CD4-positive, alpha-beta memory T cell (primary cell): ENCODE measurements around the gene SLC46A3. TPM values are rescaled to one million over a fixed set of nuclear protein-coding genes. Genes with fewer than 3 reads are reported as not detected.
"Not testable (repeated sequence)": the region's sequence is repeated elsewhere in the genome, so short reads cannot be mapped to it uniquely, and the experiment has no call there.

Experiments used
- CTCF ChIA-PET: fragments of 350-600 bp; sonication (Branson Sonifier 250); formaldehyde crosslinking; loops from one replicate; lab custom pipeline; 2021; ENCODE audit warnings: inconsistent platforms; ENCODE audit not compliant: partially characterized antibody; lab: Charles Lee
- POLR2A ChIA-PET: fragments of 350-600 bp; sonication (Branson Sonifier 250); formaldehyde crosslinking; loops from one replicate; lab custom pipeline; 2021; ENCODE audit not compliant: partially characterized antibody; lab: Charles Lee
- DNase-seq, 5 donors: peaks; one replicate each; pipeline versions ENCODE4 v3.0.0 to v3.0.0-alpha.2; 2020 to 2022; ENCODE audit warnings: mixed read lengths in 1 of 5
- H3K27ac ChIP-seq: one replicate; pipeline ENCODE4 v1.7.0; 2013; ENCODE audit warnings: low read depth, low read length
- H3K27me3 ChIP-seq: 2 replicates; pipeline ENCODE4 v1.7.0; 2013; ENCODE audit warnings: mild to moderate bottlenecking, low read length, moderate library complexity; ENCODE audit not compliant: insufficient read depth
- H3K36me3 ChIP-seq: 2 replicates; pipeline ENCODE4 v1.7.0; 2013; ENCODE audit warnings: mild to moderate bottlenecking, low read length, moderate library complexity; ENCODE audit not compliant: insufficient read depth
- H3K4me1 ChIP-seq: 2 replicates; pipeline ENCODE4 v1.7.0; 2013; ENCODE audit warnings: mild to moderate bottlenecking, low read length, moderate library complexity; ENCODE audit not compliant: insufficient read depth
- H3K4me3 ChIP-seq, 2 donors: one replicate each; pipeline ENCODE4 v1.7.0; 2013; ENCODE audit warnings: low read length in 2 of 2, mild to moderate bottlenecking in 1 of 2
- H3K9me3 ChIP-seq, 2 donors: one replicate each; pipeline ENCODE4 v1.7.0; 2013; ENCODE audit warnings: low read length in 2 of 2, control low read depth in 1 of 2; ENCODE audit not compliant: control insufficient read depth in 1 of 2
- H3K27ac Mint-ChIP-seq, 7 donors: one replicate each; pipeline ENCODE4 v1.8.0; 2020 to 2021; ENCODE audit warnings: mixed read lengths in 7 of 7, mild to moderate bottlenecking in 6 of 7, inconsistent platforms in 3 of 7, moderate library complexity in 3 of 7
- H3K27me3 Mint-ChIP-seq, 2 donors: one replicate each; pipeline ENCODE4 v1.8.0; 2020 to 2021; ENCODE audit warnings: mixed read lengths in 2 of 2
- H3K36me3 Mint-ChIP-seq, 2 donors: one replicate each; pipeline ENCODE4 v1.8.0; 2020 to 2021; ENCODE audit warnings: mixed read lengths in 2 of 2, inconsistent platforms in 1 of 2, mild to moderate bottlenecking in 1 of 2
- H3K4me1 Mint-ChIP-seq, 4 donors: one replicate each; pipeline ENCODE4 v1.8.0; 2020 to 2021; ENCODE audit warnings: mixed read lengths in 4 of 4, mild to moderate bottlenecking in 1 of 4
- H3K4me3 Mint-ChIP-seq, 8 donors: one replicate each; pipeline ENCODE4 v1.8.0; 2020 to 2021; ENCODE audit warnings: mixed read lengths in 8 of 8, mild to moderate bottlenecking in 7 of 8, moderate library complexity in 6 of 8, inconsistent platforms in 3 of 8
- H3K9me3 Mint-ChIP-seq, 8 donors: one replicate each; pipeline ENCODE4 v1.8.0; 2020 to 2021; ENCODE audit warnings: mixed read lengths in 8 of 8, mild to moderate bottlenecking in 5 of 8, inconsistent platforms in 3 of 8, moderate library complexity in 1 of 8
- intact Hi-C: fragments of 100-400 bp; cut with micrococcal nuclease; formaldehyde crosslinking; loops from one replicate; pipeline ENCODE4 v1.15.1; 2023
- polyA plus RNA-seq, 2 donors: library from polyadenylated mRNA; unstranded; fragments of 300-500 nt; fragmentation: Illumina TruSeq; gene quantifications; one replicate each; pipeline ENCODE4 v1.2.3, GENCODE V29; 2021
- total RNA-seq, 2 experiments: library from RNA; stranded (reverse); gene quantifications; one replicate each; pipeline ENCODE4 v1.2.3, GENCODE V29; 2021

Gene SLC46A3
- total and polyA plus RNA-seq, 4 experiments from 2014 or later = 18.7 to 42.1 (median 22.4) TPM

GRCh38 chr13:28705461-28706083, 13.2 kb downstream of the SLC46A3 start:
- CTCF ChIA-PET = no interaction called here
- intact Hi-C loops = no loop called here
- POLR2A ChIA-PET = no interaction called here
- H3K27me3 Mint-ChIP-seq = no peaks in the 10 kb centered on the region
- no peak overlapping the region for H3K27ac Mint-ChIP-seq
- Histone ChIP-seq H3K36me3 (peaks cover 25% of the 10 kb centered on the region), H3K9me3 (no peaks in the 10 kb centered on the region), H3K4me3 (no peak overlapping the region), H3K4me1 (no peaks in the 10 kb centered on the region), H3K27ac (no peak overlapping the region), H3K27me3 (no peaks in the 10 kb centered on the region)
- H3K36me3 Mint-ChIP-seq = peaks cover 65 to 70% of the 10 kb centered on the region in 2 donors
- DNase-seq = no peak
- H3K4me3 Mint-ChIP-seq = no peak overlapping the region
- peaks cover 0 to 1% (median 0%) of the 10 kb centered on the region in 8 donors for H3K9me3 Mint-ChIP-seq
- H3K4me1 Mint-ChIP-seq = peaks cover 0 to 2% (median under 1%) of the 10 kb centered on the region in 4 donors

- POLR2A ChIA-PET = no interaction called here
- peaks cover 0 to 2% (median under 1%) of the 10 kb centered on the region in 4 donors for H3K4me1 Mint-ChIP-seq
- CTCF ChIA-PET = no interaction called here
- Histone ChIP-seq H3K27me3 (no peaks in the 10 kb centered on the region), H3K27ac (no peak overlapping the region), H3K4me3 (no peak overlapping the region), H3K9me3 (no peaks in the 10 kb centered on the region), H3K4me1 (no peaks in the 10 kb centered on the region), H3K36me3 (peaks cover 30% of the 10 kb centered on the region)
- peaks cover 0 to 1% (median 0%) of the 10 kb centered on the region in 8 donors for H3K9me3 Mint-ChIP-seq
- no peaks in the 10 kb centered on the region for H3K27me3 Mint-ChIP-seq
- peaks cover 67 to 73% of the 10 kb centered on the region in 2 donors for H3K36me3 Mint-ChIP-seq
- H3K27ac Mint-ChIP-seq = peak overlapping the region in 1 of 7 donors; percentile 13
- intact Hi-C loops = no loop called here
- no peak overlapping the region for H3K4me3 Mint-ChIP-seq
- DNase-seq = no peak
Measured at GRCh38 chr13:28704919-28705318, 13.9 kb downstream of the SLC46A3 start.

DNA sequence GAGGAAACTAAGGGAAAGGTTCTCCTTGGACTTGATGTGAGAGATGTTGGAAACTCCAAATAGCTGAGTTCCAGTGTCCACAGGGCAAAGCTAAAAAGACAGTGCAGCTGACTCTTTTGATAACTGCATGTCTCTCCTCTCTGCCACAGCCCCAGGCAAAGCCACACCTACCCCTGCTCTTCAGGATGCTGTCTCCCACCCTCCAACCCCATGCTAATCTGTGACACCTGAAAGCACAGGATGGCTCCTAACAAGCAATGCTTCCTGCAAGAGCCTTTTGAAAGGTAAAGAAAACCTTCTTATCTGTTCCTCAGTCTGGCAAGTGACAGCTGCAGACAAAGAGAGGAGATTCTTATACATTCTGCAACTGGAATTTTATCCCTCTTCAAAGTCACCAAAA, 14.5 kb downstream of the SLC46A3 start:
- no peak overlapping the region for H3K4me3 Mint-ChIP-seq
- Histone ChIP-seq H3K36me3 (peaks cover 32% of the 10 kb centered on the region), H3K27me3 (no peaks in the 10 kb centered on the region), H3K4me1 (no peaks in the 10 kb centered on the region), H3K9me3 (no peaks in the 10 kb centered on the region), H3K4me3 (no peak overlapping the region), H3K27ac (no peak overlapping the region)
- H3K27ac Mint-ChIP-seq = no peak overlapping the region
- H3K36me3 Mint-ChIP-seq = peaks cover 66 to 73% of the 10 kb centered on the region in 2 donors
- DNase-seq = no peak
- peaks cover 0 to 1% (median 0%) of the 10 kb centered on the region in 8 donors for H3K9me3 Mint-ChIP-seq
- H3K4me1 Mint-ChIP-seq = peaks cover 0 to 2% (median 0%) of the 10 kb centered on the region in 4 donors
- ChIA-PET CTCF (interaction anchor here (0.5 kb wide), 1 partner anchor 1344 kb away, joined by 3 read pairs; no protein-coding TSS in a partner anchor), POLR2A (no interaction called here)
- intact Hi-C loops = no loop called here
- H3K27me3 Mint-ChIP-seq = no peaks in the 10 kb centered on the region

DNA sequence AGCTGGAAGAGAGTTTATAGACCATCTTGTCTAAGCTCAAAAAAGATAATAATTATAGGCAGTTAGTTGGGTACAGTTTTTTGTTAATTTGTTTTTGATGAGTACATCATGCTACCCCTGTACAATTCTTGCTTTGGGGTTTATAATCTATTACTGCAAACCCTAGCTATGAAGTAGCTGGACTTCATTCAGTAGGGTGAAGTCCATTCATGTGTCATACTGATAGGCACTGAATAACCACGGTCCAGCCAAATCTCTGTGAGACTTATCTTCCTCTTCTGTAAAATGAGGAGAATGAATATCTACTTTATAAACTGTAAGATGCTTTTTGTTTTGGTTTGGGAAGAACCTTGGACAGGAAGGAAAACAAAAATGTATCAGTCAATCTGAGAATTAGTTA, 19.5 kb downstream of the SLC46A3 start:
- intact Hi-C loops = no loop called here
- no peaks in the 10 kb centered on the region for H3K9me3 ChIP-seq
- peaks cover 35% of the 10 kb centered on the region for H3K36me3 ChIP-seq
- H3K4me3 ChIP-seq = no peak overlapping the region
- no peaks in the 10 kb centered on the region for H3K27me3 Mint-ChIP-seq
- CTCF ChIA-PET = no interaction called here
- no peaks in the 10 kb centered on the region for H3K4me1 Mint-ChIP-seq
- no peaks in the 10 kb centered on the region for H3K4me1 ChIP-seq
- H3K27me3 ChIP-seq = no peaks in the 10 kb centered on the region
- peaks cover 0 to 4% (median under 1%) of the 10 kb centered on the region in 8 donors for H3K9me3 Mint-ChIP-seq
- H3K36me3 Mint-ChIP-seq = peaks cover 67 to 72% of the 10 kb centered on the region in 2 donors
- H3K27ac ChIP-seq = no peak overlapping the region
- no peak overlapping the region for H3K4me3 Mint-ChIP-seq
- POLR2A ChIA-PET = no interaction called here
- H3K27ac Mint-ChIP-seq = no peak overlapping the region
- DNase-seq = no peak

- intact Hi-C loops = no loop called here
- Mint-ChIP-seq H3K4me3 (no peak overlapping the region), H3K27ac (no peak overlapping the region), H3K4me1 (no peaks in the 10 kb centered on the region), H3K27me3 (no peaks in the 10 kb centered on the region), H3K9me3 (peaks cover 0 to 15% (median 9%) of the 10 kb centered on the region in 8 donors), H3K36me3 (peaks cover 54 to 70% of the 10 kb centered on the region in 2 donors)
- ChIA-PET CTCF (interaction anchor here (1.3 kb wide), 1 partner anchor 17 kb away, joined by 3 read pairs; no protein-coding TSS in a partner anchor), POLR2A (no interaction called here)
- Histone ChIP-seq H3K27ac (no peak overlapping the region), H3K9me3 (no peaks in the 10 kb centered on the region), H3K36me3 (peaks cover 27% of the 10 kb centered on the region), H3K4me1 (no peaks in the 10 kb centered on the region), H3K4me3 (no peak overlapping the region), H3K27me3 (no peaks in the 10 kb centered on the region)
- no peak for DNase-seq
Measured at GRCh38 chr13:28697441-28697840, 21.3 kb downstream of the SLC46A3 start.

DNA sequence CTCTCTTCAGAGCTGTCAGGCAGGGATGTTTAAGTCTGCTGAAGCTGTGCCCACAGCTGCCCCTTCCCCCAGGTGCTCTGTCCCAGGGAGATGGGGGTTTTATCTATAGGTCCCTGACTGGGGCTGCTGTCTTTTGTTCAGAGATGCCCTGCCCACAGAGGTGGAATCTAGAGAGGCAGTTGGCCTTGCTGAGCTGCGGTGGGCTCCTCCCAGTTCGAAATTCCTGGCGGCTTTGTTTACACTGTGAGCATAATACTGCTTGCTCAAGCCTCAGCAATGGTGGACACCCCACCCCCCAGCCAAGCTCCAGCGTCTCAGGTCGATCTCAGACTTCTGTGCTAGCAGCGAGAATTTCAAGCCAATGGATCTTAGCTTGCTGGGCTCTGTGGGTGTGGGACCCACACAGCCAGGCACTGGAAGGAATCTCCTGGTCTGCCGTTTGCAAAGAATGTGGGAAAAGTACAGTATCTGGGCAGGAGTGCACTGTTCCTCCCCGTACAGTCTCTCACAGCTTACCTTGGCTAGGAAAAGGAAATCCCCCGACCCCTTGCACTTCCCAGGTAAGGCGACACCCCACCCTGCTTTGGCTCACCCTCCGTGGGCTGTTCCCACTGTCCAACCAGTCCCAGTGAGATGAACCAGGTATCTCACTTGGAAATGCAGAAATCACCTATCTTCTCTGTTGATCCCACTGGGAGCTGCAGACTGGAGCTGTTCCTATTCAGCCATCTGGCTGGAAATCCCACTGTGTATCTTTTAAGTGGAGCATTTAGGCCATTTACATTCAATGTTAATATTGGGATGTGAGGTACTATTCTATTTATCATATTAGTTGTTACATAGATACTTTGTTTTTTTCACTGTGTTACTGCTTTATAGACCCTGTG, 24.9 kb downstream of the SLC46A3 start:
- H3K27me3 ChIP-seq, H3K27ac Mint-ChIP-seq, DNase-seq, H3K4me1 Mint-ChIP-seq, intact Hi-C loops, H3K4me3 ChIP-seq, H3K27me3 Mint-ChIP-seq, H3K4me1 ChIP-seq, H3K27ac ChIP-seq, POLR2A ChIA-PET, H3K9me3 ChIP-seq, H3K36me3 ChIP-seq, H3K4me3 Mint-ChIP-seq: not testable (repeated sequence)
- CTCF ChIA-PET = interaction anchor here (0.6 kb wide), 1 partner anchor 103 kb away, joined by 4 read pairs; no protein-coding TSS in a partner anchor
- Mint-ChIP-seq H3K36me3 (peaks cover 20 to 41% of the 10 kb centered on the region in 2 donors), H3K9me3 (peaks cover 3 to 48% (median 35%) of the 10 kb centered on the region in 8 donors)

- H3K4me3 Mint-ChIP-seq = no peak overlapping the region
- H3K4me1 Mint-ChIP-seq = no peaks in the 10 kb centered on the region
- intact Hi-C loops = no loop called here
- H3K36me3 Mint-ChIP-seq = peaks cover 0 to 1% of the 10 kb centered on the region in 2 donors
- no peak overlapping the region for H3K27ac ChIP-seq
- no peak overlapping the region for H3K27ac Mint-ChIP-seq
- no peaks in the 10 kb centered on the region for H3K27me3 Mint-ChIP-seq
- no peak for DNase-seq
- no peaks in the 10 kb centered on the region for H3K36me3 ChIP-seq
- H3K4me1 ChIP-seq = no peaks in the 10 kb centered on the region
- H3K9me3 ChIP-seq = no peaks in the 10 kb centered on the region
- CTCF ChIA-PET = no interaction called here
- H3K27me3 ChIP-seq = no peaks in the 10 kb centered on the region
- H3K4me3 ChIP-seq = no peak overlapping the region
- POLR2A ChIA-PET = no interaction called here
- H3K9me3 Mint-ChIP-seq = peaks cover 0 to 33% (median 25%) of the 10 kb centered on the region in 8 donors
Measured at GRCh38 chr13:28685892-28686291, 32.9 kb downstream of the SLC46A3 start.
